ENCODE measurements around the gene TRMT6.

The TRMT6 gene, protein sequence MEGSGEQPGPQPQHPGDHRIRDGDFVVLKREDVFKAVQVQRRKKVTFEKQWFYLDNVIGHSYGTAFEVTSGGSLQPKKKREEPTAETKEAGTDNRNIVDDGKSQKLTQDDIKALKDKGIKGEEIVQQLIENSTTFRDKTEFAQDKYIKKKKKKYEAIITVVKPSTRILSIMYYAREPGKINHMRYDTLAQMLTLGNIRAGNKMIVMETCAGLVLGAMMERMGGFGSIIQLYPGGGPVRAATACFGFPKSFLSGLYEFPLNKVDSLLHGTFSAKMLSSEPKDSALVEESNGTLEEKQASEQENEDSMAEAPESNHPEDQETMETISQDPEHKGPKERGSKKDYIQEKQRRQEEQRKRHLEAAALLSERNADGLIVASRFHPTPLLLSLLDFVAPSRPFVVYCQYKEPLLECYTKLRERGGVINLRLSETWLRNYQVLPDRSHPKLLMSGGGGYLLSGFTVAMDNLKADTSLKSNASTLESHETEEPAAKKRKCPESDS

DNA sequence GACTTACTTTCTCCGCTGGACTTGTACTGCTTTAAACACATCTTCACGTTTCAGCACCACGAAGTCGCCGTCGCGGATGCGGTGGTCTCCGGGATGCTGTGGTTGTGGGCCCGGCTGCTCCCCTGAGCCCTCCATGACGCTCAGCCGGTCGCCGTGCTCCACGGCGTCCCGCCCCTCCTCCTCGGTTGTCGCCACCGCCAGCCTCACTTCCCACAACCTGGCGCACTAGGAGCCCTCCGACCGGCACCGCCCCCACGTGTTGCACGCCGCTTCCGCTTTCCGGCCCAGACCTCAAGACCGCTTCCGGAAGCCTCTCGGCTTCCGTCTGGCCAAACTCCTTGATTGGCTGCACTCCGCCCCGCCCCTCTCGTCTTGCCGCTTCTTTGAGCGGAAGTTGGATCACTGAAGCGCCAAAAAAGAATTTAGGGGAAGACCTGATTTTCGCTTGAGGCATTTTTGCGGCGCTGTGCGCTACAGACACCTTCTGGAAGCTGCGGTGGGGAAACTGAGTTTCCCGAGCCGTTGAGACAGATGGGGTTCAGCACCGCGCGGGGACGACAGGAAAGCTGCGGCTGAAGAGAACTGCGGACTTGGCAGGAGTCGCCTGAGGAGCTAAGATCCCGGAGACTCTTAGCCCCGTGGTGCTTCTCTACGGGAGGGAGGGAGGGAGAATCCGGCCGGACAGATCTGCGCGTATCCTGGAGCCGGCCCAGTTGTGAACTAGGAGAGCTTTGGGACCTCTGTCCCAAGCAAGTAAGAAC is at the start of gene TRMT6, which contains the start of gene MCM8:
Gene TRMT6, minus strand, starts transcription at position 263 of the 761 bp plus-strand sequence. Its CDS starts 128 bp downstream, at position 135.
Gene MCM8, plus strand, starts transcription at position 382 of the 761 bp plus-strand sequence. CDS start 1,364 bp downstream, outside the sequence.
- DNase-seq (ENCODE audit: low read depth, low spot score) = peak; percentile 77

DNA sequence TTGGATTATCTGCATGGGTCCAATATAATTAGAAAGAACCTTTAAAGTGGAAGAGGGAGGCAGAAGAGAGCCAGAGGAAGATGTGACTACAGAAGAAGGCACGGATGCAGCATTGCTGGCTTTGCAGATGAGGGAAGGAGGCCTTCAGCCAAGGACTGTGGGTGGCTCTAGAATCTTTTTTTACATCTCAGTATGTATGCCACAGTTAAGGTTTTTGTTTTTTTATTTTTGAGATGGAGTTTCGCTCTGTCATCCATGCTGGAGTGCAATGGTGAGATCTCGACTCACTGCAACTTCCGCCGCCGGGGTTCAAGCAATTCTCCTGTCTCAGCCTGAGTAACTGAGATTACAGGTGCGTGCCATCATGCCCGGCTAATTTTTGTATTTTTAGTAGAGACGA is 49.5 kb upstream of the TRMT6 start:
- no peak for DNase-seq (ENCODE audit: low read depth, low spot score)

DNA sequence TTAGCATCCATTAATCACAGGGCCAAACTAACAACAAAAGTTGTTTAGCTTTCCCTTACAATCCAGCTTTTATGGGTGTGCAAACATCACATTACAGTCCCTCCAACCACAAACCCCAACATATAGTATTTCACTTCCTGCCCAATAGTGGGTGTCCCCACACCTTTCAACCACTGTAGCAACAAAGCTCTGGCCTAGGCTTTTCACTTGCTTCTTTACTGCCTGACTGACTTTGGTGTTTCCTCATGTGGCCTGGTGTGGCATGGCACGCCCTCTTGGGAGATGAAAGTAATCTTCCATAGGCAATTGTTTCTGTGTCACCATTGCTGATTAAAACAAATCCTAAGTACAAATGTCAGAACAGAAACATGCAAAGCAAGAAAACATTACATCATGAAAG is 46.4 kb upstream of the TRMT6 start:
- DNase-seq (ENCODE audit: low read depth, low spot score) = no peak

DNA sequence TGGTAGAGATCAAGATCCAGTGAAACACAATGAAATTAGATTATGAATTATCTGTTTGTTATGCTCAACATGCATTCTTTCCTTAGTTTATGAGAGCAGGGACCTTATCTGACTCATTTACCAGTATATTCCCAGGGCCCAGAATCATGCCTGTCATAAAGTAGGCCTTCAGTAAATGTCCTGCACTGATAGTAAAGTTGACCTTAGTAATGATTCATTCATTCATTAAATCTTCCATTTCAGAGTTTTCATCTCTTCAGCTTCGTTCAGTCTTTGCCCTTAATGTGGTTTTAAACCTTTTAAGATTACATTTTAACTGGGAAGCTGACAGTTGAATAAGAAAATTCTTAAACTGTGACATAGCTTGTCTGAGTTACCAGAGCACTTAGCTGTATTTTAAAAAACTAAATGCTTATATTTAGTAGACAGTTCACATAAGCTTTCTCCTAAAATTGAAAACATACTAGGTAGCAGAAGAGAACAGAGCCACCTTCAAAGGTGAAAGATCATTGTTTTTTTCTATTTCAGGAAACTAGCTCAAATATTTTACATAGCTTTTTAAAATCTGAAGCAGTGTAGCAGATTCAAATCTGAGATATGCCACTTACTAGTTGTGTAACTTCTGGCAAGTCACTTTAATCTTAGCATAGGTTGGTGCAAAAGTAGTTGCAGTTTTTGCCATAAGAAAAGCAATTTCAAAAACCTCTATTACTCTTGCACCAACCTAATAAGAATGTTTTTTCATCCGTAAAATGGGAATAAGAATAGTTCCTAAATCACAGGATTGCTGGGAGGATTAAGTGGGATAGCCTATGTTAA is 41.5 kb upstream of the TRMT6 start:
- DNase-seq (ENCODE audit: low read depth, low spot score) = no peak

DNA sequence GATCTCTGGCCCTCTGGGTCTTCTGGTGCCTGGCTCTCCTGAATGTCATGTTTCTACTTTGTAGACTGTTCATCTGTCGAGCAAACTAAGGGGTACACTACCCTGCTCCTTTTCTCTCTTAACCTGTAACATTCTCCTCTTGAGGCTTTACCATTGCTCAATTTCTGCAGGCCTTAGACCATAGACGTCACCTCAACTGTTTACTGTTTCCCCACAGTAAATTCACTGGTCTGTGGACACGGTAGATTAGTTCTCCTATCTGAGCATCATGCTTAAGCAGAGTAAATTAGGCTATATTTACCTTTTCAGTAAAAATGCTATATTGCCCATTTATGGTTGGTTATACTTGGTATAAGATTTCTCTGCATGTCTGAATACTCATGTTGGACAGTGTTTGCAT is 40.6 kb upstream of the TRMT6 start:
- no peak for DNase-seq (ENCODE audit: low read depth, low spot score)

DNA sequence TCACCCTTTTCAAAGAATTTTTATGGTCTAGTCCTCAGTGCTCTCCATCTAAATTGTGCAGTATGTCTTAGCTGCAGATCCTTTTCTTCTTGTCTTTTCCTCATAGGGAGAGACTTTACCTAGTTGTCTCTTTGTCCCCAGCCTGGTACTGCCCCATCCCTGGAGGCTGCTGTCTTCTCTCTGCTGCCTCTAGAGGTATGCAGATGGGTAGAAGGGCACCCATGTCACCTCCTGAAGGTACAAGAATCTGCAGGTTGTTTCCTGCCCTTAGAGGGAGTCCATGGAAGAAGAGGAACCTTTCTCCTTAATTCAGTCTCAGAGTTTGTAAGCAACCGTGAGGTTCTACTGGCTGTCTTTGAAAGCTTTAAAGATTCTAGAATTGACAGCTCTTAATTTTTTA is 39.2 kb upstream of the TRMT6 start:
- no peak for DNase-seq (ENCODE audit: low read depth, low spot score)

DNA sequence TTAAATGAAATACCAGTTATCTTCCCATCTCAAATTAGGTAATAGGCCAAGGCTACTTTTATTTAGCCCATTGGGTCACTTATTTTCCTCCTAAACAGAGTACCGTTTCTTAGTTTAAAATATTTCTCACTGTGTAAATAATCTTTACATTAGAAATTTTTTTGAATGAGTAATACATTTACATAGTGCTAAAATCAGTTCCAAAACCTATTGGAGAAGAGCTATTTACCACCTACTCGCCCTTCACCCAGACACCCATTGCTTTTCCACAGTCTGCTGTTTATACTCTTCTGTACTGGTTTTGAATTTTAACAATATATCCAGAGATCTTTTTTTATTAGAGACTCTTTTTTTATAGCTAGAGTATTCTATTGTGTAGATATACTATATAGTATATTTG is 37.0 kb upstream of the TRMT6 start:
- DNase-seq (ENCODE audit: low read depth, low spot score) = no peak

DNA sequence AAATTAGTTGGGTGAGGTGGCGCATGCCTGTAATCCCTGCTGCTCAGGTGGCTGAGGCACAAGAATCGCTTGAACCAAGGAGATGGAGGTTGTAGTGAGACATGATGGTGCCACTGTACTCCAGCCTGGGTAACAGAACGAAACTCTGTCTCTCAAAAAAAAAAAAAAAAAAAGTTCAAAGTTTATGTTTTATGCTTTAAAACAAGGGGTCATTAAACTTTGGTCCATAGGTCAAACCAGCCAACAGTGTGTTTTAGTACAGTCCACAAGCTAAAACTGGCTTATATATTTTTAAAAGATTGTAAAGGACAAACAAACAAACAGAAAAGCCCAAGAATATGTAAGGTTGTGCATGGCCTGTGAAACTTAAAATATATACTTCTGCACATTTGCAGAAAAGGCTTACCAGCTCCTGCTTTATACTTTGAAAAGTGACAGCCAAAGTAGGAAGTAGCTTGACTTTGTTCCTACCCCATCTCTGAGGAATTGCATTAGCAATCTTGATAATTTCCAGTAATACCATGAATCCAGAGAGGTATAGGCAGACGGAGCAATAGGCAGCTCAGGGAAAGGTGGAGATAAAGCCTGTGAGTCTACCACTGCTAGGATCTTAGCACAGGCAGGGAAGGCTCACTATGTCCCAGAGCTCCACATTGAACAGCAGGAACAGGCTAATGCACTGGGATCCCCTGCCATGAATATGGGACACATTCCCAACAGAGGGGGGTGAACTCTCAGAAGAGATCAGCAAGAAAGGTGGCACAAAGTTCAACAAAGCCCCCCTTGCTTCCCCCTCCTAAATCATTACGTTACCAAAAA is 30.6 kb upstream of the TRMT6 start:
- DNase-seq (ENCODE audit: low read depth, low spot score) = no peak

DNA sequence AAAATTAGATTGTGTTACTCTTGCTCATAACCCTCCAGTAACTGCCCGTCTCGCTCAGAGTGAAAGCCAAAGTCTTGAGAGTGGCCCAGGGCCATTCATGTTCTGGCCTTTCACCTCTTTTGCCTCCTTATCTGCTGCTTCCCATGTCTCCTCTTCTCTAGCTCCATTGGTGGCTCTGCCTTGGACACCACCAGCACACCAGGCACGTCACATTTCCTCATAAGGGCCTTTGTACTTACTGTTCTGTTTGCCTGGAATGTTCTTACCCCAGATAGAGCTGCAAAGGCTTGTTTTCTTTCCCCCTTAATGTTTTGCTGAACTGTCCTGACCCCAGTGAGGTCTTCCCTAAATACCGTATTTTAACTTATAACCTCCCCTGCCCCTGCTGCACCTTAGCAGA is 29.5 kb upstream of the TRMT6 start:
- DNase-seq (ENCODE audit: low read depth, low spot score) = no peak

DNA sequence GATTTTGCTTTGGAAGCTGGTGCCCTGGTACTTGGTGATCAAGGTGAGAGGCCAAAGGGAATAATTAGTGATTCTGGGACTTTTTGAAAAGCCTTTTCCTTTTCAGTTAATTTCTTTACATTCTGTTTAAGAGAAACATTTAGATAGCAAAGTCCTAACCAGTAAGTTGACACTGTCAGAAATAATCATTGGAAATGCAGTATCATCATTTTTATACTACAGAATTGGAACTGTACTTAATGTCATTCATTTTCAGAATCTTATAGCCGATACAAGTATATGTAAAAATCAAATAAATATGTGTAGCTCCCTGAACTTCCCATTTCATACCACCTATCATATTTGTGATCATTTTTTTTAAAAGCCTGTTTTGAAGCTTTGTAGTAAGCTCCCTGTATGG is 27.6 kb upstream of the TRMT6 start:
- DNase-seq (ENCODE audit: low read depth, low spot score) = no peak

DNA sequence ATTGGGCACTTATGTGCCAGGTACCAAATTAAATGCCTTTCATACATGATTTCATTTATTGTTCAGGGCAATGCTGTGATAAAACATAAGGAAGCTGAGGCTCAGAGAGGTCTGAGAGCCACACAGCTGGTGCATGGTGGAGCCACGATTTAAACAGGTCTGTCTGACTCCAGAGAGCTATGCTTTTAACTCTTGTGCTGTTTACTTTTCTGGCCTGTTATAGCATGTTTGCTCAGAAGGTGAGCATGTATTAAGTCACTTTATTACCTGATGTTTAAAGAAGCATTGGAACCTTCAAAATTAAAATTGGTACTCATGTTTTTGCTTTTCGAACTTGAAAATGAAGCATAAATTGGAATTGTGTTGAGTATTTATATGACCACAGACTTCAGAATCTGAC is 26.9 kb upstream of the TRMT6 start:
- DNase-seq (ENCODE audit: low read depth, low spot score) = no peak

DNA sequence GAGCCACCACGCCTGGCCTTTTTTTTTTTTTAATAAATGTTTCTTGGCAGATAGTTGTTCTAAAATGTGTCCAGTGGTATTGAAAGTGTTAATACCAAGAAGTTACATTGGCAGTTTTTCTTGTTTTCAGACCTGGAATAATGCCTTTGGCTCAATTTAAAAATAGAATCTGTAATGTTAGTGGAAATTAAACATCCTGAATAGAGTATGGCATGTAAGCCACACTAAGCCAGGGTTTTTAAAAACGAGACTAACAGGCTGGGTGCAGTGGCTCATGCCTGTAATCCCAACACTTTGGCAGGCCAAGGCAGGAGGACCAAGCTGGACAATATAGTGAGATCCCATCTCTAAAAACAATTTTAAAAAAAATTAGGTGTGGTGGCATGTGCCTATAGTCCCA is 25.4 kb upstream of the TRMT6 start:
- no peak for DNase-seq (ENCODE audit: low read depth, low spot score)

DNA sequence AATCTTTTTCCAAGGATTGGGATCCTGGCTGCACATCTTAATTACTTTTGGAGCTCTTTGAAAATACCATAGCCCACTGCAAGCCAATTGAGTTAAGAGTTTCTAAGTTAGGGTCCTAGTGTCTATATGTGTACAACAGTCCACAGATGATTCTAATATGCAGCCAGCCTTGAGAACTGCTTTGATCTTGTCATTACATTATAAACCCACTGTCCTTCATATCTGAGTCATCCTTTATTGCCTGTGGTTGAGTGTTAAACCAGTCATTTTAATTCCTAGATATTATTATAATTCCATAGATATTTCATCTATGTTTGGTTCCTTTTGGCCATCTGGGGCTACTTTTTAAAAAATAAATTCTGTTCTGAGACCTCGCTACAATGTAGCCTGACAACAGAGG is 24.2 kb upstream of the TRMT6 start:
- no peak for DNase-seq (ENCODE audit: low read depth, low spot score)

DNA sequence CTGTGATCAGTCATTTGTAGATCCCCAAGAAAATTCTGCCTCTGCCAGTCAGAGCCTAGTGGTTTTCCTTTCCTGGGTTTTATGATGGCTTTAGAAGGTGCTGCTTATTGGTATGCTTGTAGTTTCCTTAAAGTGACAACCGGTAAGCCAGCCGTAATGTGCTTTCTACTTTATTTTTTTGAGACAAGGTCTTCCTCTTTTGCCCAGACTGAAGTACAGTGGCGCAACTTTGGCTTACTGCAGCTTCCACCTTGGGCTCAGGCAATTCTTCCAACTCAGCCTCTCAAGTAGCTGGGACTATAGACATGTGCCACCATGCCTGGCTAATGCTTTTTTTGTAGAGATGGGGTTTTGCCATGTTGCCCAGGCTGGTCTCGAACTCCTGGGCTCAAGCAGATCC is 23.6 kb upstream of the TRMT6 start:
- DNase-seq (ENCODE audit: low read depth, low spot score) = no peak

DNA sequence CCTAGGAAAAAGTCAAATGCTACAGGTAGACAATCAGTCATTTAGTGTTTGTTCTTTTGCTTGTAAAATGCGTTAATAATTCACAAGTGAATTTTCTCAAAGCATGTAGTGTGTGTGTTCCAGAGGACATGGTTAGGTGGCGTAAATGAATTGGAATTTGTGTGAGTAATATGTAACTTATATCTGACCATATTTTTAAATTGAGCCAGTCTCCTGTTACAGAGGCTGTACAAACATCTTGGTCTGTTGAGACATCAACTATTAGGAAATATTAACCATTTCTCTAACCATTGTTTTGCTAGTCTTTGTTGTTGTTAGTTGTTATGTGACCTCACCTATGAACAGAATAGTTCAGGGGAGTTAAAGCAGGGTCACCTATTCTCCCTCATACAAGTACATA is 22.8 kb upstream of the TRMT6 start:
- DNase-seq (ENCODE audit: low read depth, low spot score) = peak; percentile 22

DNA sequence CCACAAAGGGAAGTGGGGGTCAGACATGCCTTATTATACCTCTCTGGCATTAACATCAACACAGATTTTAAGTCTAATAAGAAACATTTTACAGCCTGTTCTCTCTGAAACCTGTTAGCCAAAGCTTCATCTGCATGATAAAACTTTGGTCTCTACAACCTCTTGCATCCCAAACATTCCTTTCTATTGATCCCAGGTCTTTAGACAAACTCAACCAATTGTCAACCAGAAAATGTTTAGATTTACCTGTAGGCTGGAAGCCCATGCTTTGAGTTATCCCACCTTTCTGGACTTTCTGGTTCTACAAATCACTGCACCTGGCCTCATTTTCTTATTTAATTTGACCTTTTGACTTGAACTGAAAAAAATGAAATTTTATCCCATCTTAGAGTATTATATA is 20.9 kb upstream of the TRMT6 start:
- DNase-seq (ENCODE audit: low read depth, low spot score) = no peak

DNA sequence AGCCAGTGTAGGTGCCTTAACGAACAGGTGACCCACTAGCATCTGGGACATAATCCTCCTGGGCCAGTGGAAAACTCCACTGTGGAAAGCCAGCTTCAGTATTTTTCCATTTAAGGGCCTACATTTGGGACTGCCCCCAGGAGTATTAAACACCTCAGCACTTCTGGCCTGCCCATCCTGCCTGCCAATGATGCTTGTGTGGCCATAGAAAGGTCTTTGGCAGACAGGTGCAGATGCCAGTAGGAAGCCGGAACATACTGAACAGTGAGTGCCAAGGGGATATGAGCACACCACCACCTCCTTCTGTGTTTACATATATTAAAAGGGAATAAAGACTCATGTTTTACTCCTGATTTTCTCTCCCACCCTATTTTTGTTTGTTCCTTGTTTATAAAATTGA is 20.0 kb upstream of the TRMT6 start:
- no peak for DNase-seq (ENCODE audit: low read depth, low spot score)

DNA sequence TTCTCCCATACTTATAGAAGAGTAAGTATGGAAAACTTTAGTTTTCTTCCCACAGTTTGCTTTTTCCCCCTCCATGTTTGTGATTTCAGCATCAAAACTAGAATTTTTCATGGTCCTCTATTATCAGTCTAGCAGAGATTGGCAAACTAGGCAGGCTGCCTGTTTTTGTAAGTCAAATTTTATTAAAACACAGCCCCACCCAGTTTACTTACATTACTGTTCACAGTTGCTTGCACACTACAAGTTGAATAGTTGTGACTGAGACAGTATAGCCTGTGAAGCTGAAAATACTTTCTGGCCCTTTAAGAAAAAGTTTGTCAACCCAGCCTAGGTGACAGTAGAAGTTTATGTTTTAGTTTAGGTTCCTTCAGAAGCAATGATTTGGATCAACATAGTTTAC is 19.6 kb upstream of the TRMT6 start:
- no peak for DNase-seq (ENCODE audit: low read depth, low spot score)

DNA sequence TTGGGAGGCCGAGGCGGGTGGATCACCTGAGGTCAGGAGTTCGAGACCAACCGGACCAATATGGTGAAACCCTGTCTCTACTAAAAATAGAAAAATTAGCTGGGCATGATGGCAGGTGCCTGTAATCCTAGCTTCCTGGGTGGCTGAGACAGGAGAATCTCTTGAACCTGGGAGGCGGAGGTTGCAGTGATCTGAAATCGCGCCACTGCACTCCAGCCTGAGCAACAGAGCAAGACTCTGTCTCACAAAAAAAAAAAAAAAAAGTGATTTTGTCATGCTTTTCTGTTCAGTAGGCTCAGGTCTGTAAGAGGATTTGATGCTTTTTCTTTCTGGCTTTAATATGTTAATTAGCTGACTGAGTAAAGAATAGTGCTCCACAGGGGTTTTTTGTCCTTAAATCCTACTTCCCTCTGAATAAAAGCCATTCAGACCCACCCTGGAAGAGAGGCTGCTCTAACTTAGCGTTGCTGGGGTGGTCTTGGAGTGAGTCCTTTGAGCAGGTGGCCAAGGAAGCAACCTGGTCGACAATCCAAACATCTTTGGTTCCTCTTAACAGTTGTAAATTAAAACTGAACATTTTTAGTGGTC is 19.1 kb upstream of the TRMT6 start:
- no peak for DNase-seq (ENCODE audit: low read depth, low spot score)

DNA sequence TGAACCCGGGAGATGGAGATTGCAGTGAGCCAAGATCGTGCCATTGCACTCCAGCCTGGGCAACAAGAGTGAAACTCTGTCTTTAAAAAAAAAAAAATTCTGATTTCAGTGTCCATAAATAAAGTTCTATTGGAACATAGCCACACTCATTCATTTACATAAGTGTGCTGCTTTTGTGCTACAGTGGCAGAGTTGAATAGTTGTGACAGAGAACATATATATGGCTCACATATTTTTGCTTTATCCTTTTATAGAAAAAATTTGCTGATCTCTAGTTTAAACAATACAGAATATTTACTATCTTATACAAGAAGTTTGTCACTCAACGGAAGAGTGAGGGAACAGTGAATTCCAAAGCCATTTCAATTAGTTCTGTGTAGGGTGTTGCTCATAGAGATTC is 18.1 kb upstream of the TRMT6 start:
- DNase-seq (ENCODE audit: low read depth, low spot score) = no peak

DNA sequence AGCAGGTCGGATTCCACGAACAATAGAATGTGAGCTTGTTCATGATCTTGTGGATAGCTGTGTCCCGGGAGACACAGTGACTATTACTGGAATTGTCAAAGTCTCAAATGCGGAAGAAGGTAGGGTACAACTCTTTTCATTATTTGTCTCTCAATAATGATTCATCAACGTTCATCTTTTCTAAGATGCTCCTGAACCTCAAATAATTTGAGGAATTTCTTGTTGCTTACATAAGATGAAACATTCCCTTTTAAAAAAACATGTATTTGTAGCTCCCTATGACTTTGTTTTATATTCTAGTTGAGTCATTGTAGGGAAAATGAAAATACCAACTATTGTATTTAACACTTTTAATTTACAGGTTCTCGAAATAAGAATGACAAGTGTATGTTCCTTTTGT is 17.1 kb upstream of the TRMT6 start:
- DNase-seq (ENCODE audit: low read depth, low spot score) = no peak

All from brain pericyte (primary cell).